KOPT-K1 (cell line): ENCODE results near the gene OSGEP.

Source experiments
- H3K27ac ChIP-seq: fragments of 200-600 bp; sonication (generic); 2 replicates; pipeline ENCODE4 v1.5.1; 2016; ENCODE audit warnings: antibody characterized with exemption, mild to moderate bottlenecking, low read depth, low read length; ENCODE audit not compliant: poor library complexity, severe bottlenecking
- H3K36me3 ChIP-seq: fragments of 200-600 bp; sonication (generic); 2 replicates; pipeline ENCODE4 v1.5.1; 2017; ENCODE audit warnings: antibody characterized with exemption, mild to moderate bottlenecking, low read length, moderate library complexity; ENCODE audit not compliant: insufficient read depth
- H3K9me3 ChIP-seq: fragments of 200-600 bp; sonication (generic); 2 replicates; pipeline ENCODE4 v1.5.1; 2017; ENCODE audit warnings: antibody characterized with exemption, low read length, mild to moderate bottlenecking; ENCODE audit not compliant: insufficient read depth, poor library complexity, severe bottlenecking

The OSGEP gene

GRCh38 chr14:20482382-20482781, 27.8 kb upstream of the OSGEP start:
- no peaks in the 10 kb centered on the region for H3K9me3 ChIP-seq
- H3K27ac ChIP-seq: no peak overlapping the region
- peaks cover 22% of the 10 kb centered on the region for H3K36me3 ChIP-seq

- no peak overlapping the region for H3K27ac ChIP-seq
- peaks cover 57% of the 10 kb centered on the region for H3K36me3 ChIP-seq
- no peaks in the 10 kb centered on the region for H3K9me3 ChIP-seq
Observed at GRCh38 chr14:20478894-20479293, 24.3 kb upstream of the OSGEP start.

- H3K27ac ChIP-seq: peak overlapping the region; percentile 54
- no peaks in the 10 kb centered on the region for H3K9me3 ChIP-seq
- peaks cover 73% of the 10 kb centered on the region for H3K36me3 ChIP-seq
Observed at GRCh38 chr14:20477211-20477876, 22.7 kb upstream of the OSGEP start.

- Histone ChIP-seq H3K36me3 (peaks cover 78% of the 10 kb centered on the region), H3K9me3 (no peaks in the 10 kb centered on the region), H3K27ac (peak overlapping the region; percentile 54)
Observed at GRCh38 chr14:20476776-20477175, 22.2 kb upstream of the OSGEP start.

GRCh38 chr14:20472536-20473169, 18.0 kb upstream of the OSGEP start:
- H3K9me3 ChIP-seq: no peaks in the 10 kb centered on the region
- no peak overlapping the region for H3K27ac ChIP-seq
- peaks cover 64% of the 10 kb centered on the region for H3K36me3 ChIP-seq

GRCh38 chr14:20470603-20470901, 15.9 kb upstream of the OSGEP start:
- no peaks in the 10 kb centered on the region for H3K9me3 ChIP-seq
- H3K36me3 ChIP-seq: peaks cover 43% of the 10 kb centered on the region
- H3K27ac ChIP-seq: peak overlapping the region; percentile 84

GRCh38 chr14:20469890-20470602, 15.4 kb upstream of the OSGEP start:
- Histone ChIP-seq H3K27ac (peak overlapping the region; percentile 84), H3K9me3 (no peaks in the 10 kb centered on the region), H3K36me3 (peaks cover 38% of the 10 kb centered on the region)

GRCh38 chr14:20469242-20469889, 14.8 kb upstream of the OSGEP start, which contains the start of gene PNP:
Gene PNP, plus strand, starts transcription at chr14:20469406. Its CDS starts 119 bp downstream, at chr14:20469525.
- Histone ChIP-seq H3K36me3 (peaks cover 31% of the 10 kb centered on the region), H3K9me3 (no peaks in the 10 kb centered on the region), H3K27ac (peak within 1 kb of the TSS; percentile 84)

- Histone ChIP-seq H3K9me3 (no peaks in the 10 kb centered on the region), H3K36me3 (peaks cover 26% of the 10 kb centered on the region), H3K27ac (peak overlapping the region; percentile 84)
Observed at GRCh38 chr14:20468764-20469241, 14.2 kb upstream of the OSGEP start.

- H3K36me3 ChIP-seq: peaks cover 39% of the 10 kb centered on the region
- H3K27ac ChIP-seq: peak within 1 kb of the TSS; percentile 73
- no peaks in the 10 kb centered on the region for H3K9me3 ChIP-seq
Observed at GRCh38 chr14:20461225-20462141, 6.9 kb upstream of the OSGEP start, which contains the start of gene PIP4P1. Gene PIP4P1, minus strand, starts transcription at chr14:20461434. Its CDS starts 109 bp downstream, at chr14:20461325.

- Histone ChIP-seq H3K27ac (peak overlapping the region; percentile 73), H3K9me3 (no peaks in the 10 kb centered on the region), H3K36me3 (peaks cover 45% of the 10 kb centered on the region)
Observed at GRCh38 chr14:20460458-20461224, 6.0 kb upstream of the OSGEP start.

GRCh38 chr14:20458031-20458789, 3.6 kb upstream of the OSGEP start:
- Histone ChIP-seq H3K27ac (no peak overlapping the region), H3K36me3 (peaks cover 45% of the 10 kb centered on the region), H3K9me3 (no peaks in the 10 kb centered on the region)

- Histone ChIP-seq H3K9me3 (no peaks in the 10 kb centered on the region), H3K36me3 (peaks cover 54% of the 10 kb centered on the region), H3K27ac (no peak overlapping the region)
Observed at GRCh38 chr14:20456971-20457370, 2.4 kb upstream of the OSGEP start.
